Right atrium auricular region (tissue), 2 donors: ENCODE data around the gene DCDC1. TPM values are rescaled to one million over a fixed set of nuclear protein-coding genes. Genes with fewer than 3 reads are reported as not detected.

Source experiments
- DNase-seq: peaks from one replicate; pipeline ENCODE4 v3.0.0-alpha.2; 2019; ENCODE audit warnings: low spot score
- H3K27ac ChIP-seq, 2 donors: fragments of 200-600 bp; sonication (generic); 1 replicate in 1 of 2; 2 replicates in 1 of 2; pipeline ENCODE4 v1.5.1; 2016 to 2019
- H3K27me3 ChIP-seq, 2 donors: fragments of 200-600 bp; sonication (generic); one replicate each; pipeline versions ENCODE4 v1.5.1 to v1.6.0; 2017 to 2019
- H3K36me3 ChIP-seq: fragments of 200-600 bp; sonication (generic); one replicate; pipeline ENCODE4 v1.5.1; 2016
- H3K4me1 ChIP-seq, 2 donors: fragments of 200-600 bp; sonication (generic); one replicate each; pipeline versions ENCODE4 v1.5.1 to v1.6.0; 2017 to 2019
- H3K4me3 ChIP-seq, 2 donors: fragments of 200-600 bp; sonication (generic); 1 replicate in 1 of 2; 2 replicates in 1 of 2; pipeline ENCODE4 v1.5.1; 2017 to 2019; ENCODE audit warnings: mild to moderate bottlenecking in 1 of 2, moderate library complexity in 1 of 2
- H3K9me3 ChIP-seq, 2 donors: fragments of 200-600 bp; sonication (generic); one replicate each; pipeline ENCODE4 v1.5.1; 2019
- CTCF ChIP-seq, 2 donors: fragments of 200-600 bp; sonication (generic); IDR thresholded peaks; one replicate each; pipeline ENCODE4 v1.5.1; 2019; ENCODE audit warnings: antibody characterized with exemption in 2 of 2
- total RNA-seq, 2 donors: library from RNA; depleted of rRNA; stranded (reverse); fragments of >200 nt; gene quantifications; one replicate each; pipeline ENCODE4 v1.1.0, GENCODE V29; 2016

DCDC1 gene
- total RNA-seq, 2 donors from 2014 or later, result 0.15 to 0.24 TPM

DNA sequence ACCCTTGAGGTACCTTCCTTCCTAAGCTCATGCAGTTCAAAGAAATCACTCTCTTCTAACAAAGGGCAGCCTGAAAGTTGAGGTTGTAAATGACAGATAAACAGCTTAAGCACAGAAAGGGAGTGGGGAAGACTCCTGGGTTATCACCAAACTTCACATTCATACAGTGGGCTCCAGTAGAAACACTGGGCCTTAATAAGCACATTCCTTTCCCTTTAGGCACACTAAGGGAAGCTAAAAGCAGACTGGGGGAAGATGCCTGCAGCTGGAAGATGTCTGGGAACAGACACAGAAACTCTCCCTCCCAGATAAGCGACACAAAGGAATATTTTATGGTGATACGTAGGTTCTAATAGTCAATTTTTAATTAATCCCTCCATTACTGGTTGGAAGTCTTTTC lies 433.0 kb downstream of the DCDC1 start:
- Histone ChIP-seq H3K4me3 (no peak overlapping the region), H3K9me3 (peaks cover 0 to 8% of the 10 kb centered on the region in 2 donors), H3K27ac (no peak overlapping the region), H3K27me3 (no peaks in the 10 kb centered on the region), H3K36me3 (no peaks in the 10 kb centered on the region), H3K4me1 (peaks cover 0 to 6% of the 10 kb centered on the region in 2 donors)
- no peak for DNase-seq
- no peak for TF ChIP-seq CTCF (IDR thresholded peaks at IDR 0.05)

- Histone ChIP-seq H3K36me3 (no peaks in the 10 kb centered on the region), H3K27ac (no peak overlapping the region), H3K9me3 (peaks cover 0 to 8% of the 10 kb centered on the region in 2 donors), H3K27me3 (no peaks in the 10 kb centered on the region), H3K4me3 (no peak overlapping the region), H3K4me1 (peaks cover 0 to 6% of the 10 kb centered on the region in 2 donors)
- DNase-seq, result no peak
- TF ChIP-seq CTCF (IDR thresholded peaks at IDR 0.05), result no peak
Measured at GRCh38 chr11:30935861-30936260, 433.7 kb downstream of the DCDC1 start.

GRCh38 chr11:30926130-30926529 lies 443.4 kb downstream of the DCDC1 start:
- no peak overlapping the region for H3K4me3 ChIP-seq
- no peaks in the 10 kb centered on the region for H3K4me1 ChIP-seq
- H3K27ac ChIP-seq, result no peak overlapping the region
- H3K36me3 ChIP-seq, result no peaks in the 10 kb centered on the region
- no peaks in the 10 kb centered on the region for H3K9me3 ChIP-seq
- no peak for DNase-seq
- TF ChIP-seq CTCF (IDR thresholded peaks at IDR 0.05), result no peak
- no peaks in the 10 kb centered on the region for H3K27me3 ChIP-seq

- no peak for TF ChIP-seq CTCF (IDR thresholded peaks at IDR 0.05)
- Histone ChIP-seq H3K36me3 (no peaks in the 10 kb centered on the region), H3K9me3 (no peaks in the 10 kb centered on the region), H3K27me3 (no peaks in the 10 kb centered on the region), H3K4me1 (no peaks in the 10 kb centered on the region), H3K4me3 (no peak overlapping the region), H3K27ac (no peak overlapping the region)
- no peak for DNase-seq
Measured at GRCh38 chr11:30921811-30922210, 447.7 kb downstream of the DCDC1 start.

DNA sequence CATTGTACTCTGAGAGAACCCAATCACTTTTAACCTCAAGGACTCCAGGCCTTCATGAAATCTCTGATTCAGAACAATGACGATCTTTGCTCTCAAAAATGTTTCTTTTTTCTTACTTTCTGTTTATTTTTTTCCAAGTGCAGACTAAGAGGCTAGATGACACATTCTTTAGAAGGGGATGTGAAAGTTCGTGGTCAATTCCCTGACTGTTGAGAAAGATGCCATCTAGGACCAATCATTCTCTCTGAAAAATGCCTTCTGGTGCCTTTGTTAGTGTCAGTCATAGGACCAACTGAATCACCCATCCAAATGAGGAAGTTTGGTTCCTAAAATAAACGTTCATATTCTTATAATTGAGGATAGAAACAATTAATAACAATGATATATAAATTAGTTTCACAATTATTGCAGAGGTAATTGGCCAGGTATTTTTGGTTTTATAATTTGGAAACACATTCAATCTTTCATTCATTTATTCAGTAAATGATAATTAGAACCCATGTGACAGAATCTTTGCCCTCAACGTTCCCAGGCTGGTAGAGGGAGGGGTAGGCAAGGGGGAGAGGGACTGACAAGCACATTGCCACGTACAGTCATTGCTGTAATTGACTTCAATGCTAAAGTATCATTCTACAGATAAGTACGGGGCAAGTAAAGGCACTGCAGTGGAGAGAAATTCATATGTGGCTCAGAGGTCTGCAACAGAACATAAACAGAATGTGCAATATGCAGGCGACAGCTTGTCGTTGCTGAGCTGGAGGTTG lies 450.0 kb downstream of the DCDC1 start:
- no peaks in the 10 kb centered on the region for H3K9me3 ChIP-seq
- no peaks in the 10 kb centered on the region for H3K4me1 ChIP-seq
- H3K4me3 ChIP-seq, result no peak overlapping the region
- DNase-seq, result no peak
- no peak for TF ChIP-seq CTCF (IDR thresholded peaks at IDR 0.05)
- H3K27ac ChIP-seq, result no peak overlapping the region
- no peaks in the 10 kb centered on the region for H3K36me3 ChIP-seq
- no peaks in the 10 kb centered on the region for H3K27me3 ChIP-seq
